Cerebellar cortex (tissue), 1 donor: ENCODE data around the gene KRTAP10-2.
"Not testable (repeated sequence)": the region's sequence is repeated elsewhere in the genome, so short reads cannot be mapped to it uniquely, and the experiment has no call there.

Source experiments
- DNase-seq: peaks from one replicate; pipeline ENCODE4 v3.0.0-alpha.2; 2015; ENCODE audit warnings: low spot score

Gene KRTAP10-2

GRCh38 chr21:44513389-44514217 is 37.7 kb downstream of the KRTAP10-2 start:
- DNase-seq = no peak

- no peak for DNase-seq
Measured at GRCh38 chr21:44512496-44513388, 38.6 kb downstream of the KRTAP10-2 start.

- DNase-seq = no peak
Measured at GRCh38 chr21:44511938-44512275, 39.4 kb downstream of the KRTAP10-2 start.

- no peak for DNase-seq
Measured at GRCh38 chr21:44511219-44511937, 39.9 kb downstream of the KRTAP10-2 start.

- peak; percentile 36 for DNase-seq
Measured at GRCh38 chr21:44510508-44511218, 40.6 kb downstream of the KRTAP10-2 start.

GRCh38 chr21:44510109-44510507 is 41.2 kb downstream of the KRTAP10-2 start:
- no peak for DNase-seq

- DNase-seq = peak; percentile 20
Measured at GRCh38 chr21:44509539-44509938, 41.8 kb downstream of the KRTAP10-2 start.

GRCh38 chr21:44508711-44509445 is 42.4 kb downstream of the KRTAP10-2 start:
- no peak for DNase-seq

GRCh38 chr21:44508426-44508710 is 42.9 kb downstream of the KRTAP10-2 start:
- DNase-seq = no peak

GRCh38 chr21:44507673-44508425 is 43.5 kb downstream of the KRTAP10-2 start:
- no peak for DNase-seq

GRCh38 chr21:44506279-44507255 is 44.7 kb downstream of the KRTAP10-2 start:
- DNase-seq = no peak

- DNase-seq = no peak
Measured at GRCh38 chr21:44505673-44506278, 45.5 kb downstream of the KRTAP10-2 start.

GRCh38 chr21:44503901-44504399 is 47.4 kb downstream of the KRTAP10-2 start:
- no peak for DNase-seq

- not testable (repeated sequence) for DNase-seq
Measured at GRCh38 chr21:44503006-44503889, 48.1 kb downstream of the KRTAP10-2 start.

- DNase-seq = no peak
Measured at GRCh38 chr21:44502171-44502958, 48.9 kb downstream of the KRTAP10-2 start.
